Measurements from ENCODE around the gene PRKCE. TPM values are rescaled to one million over a fixed set of nuclear protein-coding genes. Genes with fewer than 3 reads are reported as not detected.

Gene PRKCE
- total and polyA plus RNA-seq, 2 experiments from 2014 or later = 13.2 to 19.2 TPM

- Histone ChIP-seq H3K27ac (no peak overlapping the region), H3K4me3 (no peak overlapping the region), H3K36me3 (no peaks in the 10 kb centered on the region), H3K27me3 (no peaks in the 10 kb centered on the region), H3K4me1 (ENCODE audit: low read depth) (no peaks in the 10 kb centered on the region), H3K9me3 (ENCODE audit: low read depth) (no peaks in the 10 kb centered on the region)
- DNase-seq (ENCODE audit: low read depth in 1 of 2, low spot score in 1 of 2) = no peak
- no peak for TF ChIP-seq CTCF (IDR thresholded peaks at IDR 0.05; ENCODE audit: low read depth, low read length)
Observed at GRCh38 chr2:46143429-46144132, 492.1 kb downstream of the PRKCE start.

- no peaks in the 10 kb centered on the region for H3K27me3 ChIP-seq
- H3K9me3 ChIP-seq (ENCODE audit: low read depth) = no peaks in the 10 kb centered on the region
- H3K4me3 ChIP-seq = no peak overlapping the region
- no peak for DNase-seq (ENCODE audit: low read depth in 1 of 2, low spot score in 1 of 2)
- TF ChIP-seq CTCF (IDR thresholded peaks at IDR 0.05; ENCODE audit: low read depth, low read length) = no peak
- H3K36me3 ChIP-seq = no peaks in the 10 kb centered on the region
- H3K4me1 ChIP-seq (ENCODE audit: low read depth) = no peaks in the 10 kb centered on the region
- H3K27ac ChIP-seq = no peak overlapping the region
Observed at GRCh38 chr2:46144133-46144800, 492.8 kb downstream of the PRKCE start.

GRCh38 chr2:46145017-46145416, 493.5 kb downstream of the PRKCE start:
- H3K9me3 ChIP-seq (ENCODE audit: low read depth) = no peaks in the 10 kb centered on the region
- H3K36me3 ChIP-seq = no peaks in the 10 kb centered on the region
- no peak for DNase-seq (ENCODE audit: low read depth in 1 of 2, low spot score in 1 of 2)
- no peak overlapping the region for H3K4me3 ChIP-seq
- no peak for TF ChIP-seq CTCF (IDR thresholded peaks at IDR 0.05; ENCODE audit: low read depth, low read length)
- H3K27ac ChIP-seq = no peak overlapping the region
- H3K27me3 ChIP-seq = no peaks in the 10 kb centered on the region
- H3K4me1 ChIP-seq (ENCODE audit: low read depth) = no peaks in the 10 kb centered on the region

GRCh38 chr2:46145840-46146239, 494.4 kb downstream of the PRKCE start:
- no peak overlapping the region for H3K27ac ChIP-seq
- H3K27me3 ChIP-seq = no peaks in the 10 kb centered on the region
- DNase-seq (ENCODE audit: low read depth in 1 of 2, low spot score in 1 of 2) = no peak
- H3K4me3 ChIP-seq = no peak overlapping the region
- no peaks in the 10 kb centered on the region for H3K36me3 ChIP-seq
- TF ChIP-seq CTCF (IDR thresholded peaks at IDR 0.05; ENCODE audit: low read depth, low read length) = no peak
- no peaks in the 10 kb centered on the region for H3K9me3 ChIP-seq (ENCODE audit: low read depth)
- no peaks in the 10 kb centered on the region for H3K4me1 ChIP-seq (ENCODE audit: low read depth)

GRCh38 chr2:46146866-46147502, 495.5 kb downstream of the PRKCE start:
- DNase-seq (ENCODE audit: low read depth in 1 of 2, low spot score in 1 of 2) = no peak
- no peaks in the 10 kb centered on the region for H3K27me3 ChIP-seq
- no peak overlapping the region for H3K27ac ChIP-seq
- H3K4me1 ChIP-seq (ENCODE audit: low read depth) = no peaks in the 10 kb centered on the region
- H3K36me3 ChIP-seq = no peaks in the 10 kb centered on the region
- no peak for TF ChIP-seq CTCF (IDR thresholded peaks at IDR 0.05; ENCODE audit: low read depth, low read length)
- H3K4me3 ChIP-seq = no peak overlapping the region
- no peaks in the 10 kb centered on the region for H3K9me3 ChIP-seq (ENCODE audit: low read depth)
